ENCODE data around the gene PES1. TPM values are rescaled to one million over a fixed set of nuclear protein-coding genes. Genes with fewer than 3 reads are reported as not detected.
"Not testable (repeated sequence)": the region's sequence is repeated elsewhere in the genome, so short reads cannot be mapped to it uniquely, and the experiment has no call there.

The PES1 gene
- total RNA-seq, 4 donors from 2014 or later, result 56.3 to 72.0 (median 65.8) TPM

DNA sequence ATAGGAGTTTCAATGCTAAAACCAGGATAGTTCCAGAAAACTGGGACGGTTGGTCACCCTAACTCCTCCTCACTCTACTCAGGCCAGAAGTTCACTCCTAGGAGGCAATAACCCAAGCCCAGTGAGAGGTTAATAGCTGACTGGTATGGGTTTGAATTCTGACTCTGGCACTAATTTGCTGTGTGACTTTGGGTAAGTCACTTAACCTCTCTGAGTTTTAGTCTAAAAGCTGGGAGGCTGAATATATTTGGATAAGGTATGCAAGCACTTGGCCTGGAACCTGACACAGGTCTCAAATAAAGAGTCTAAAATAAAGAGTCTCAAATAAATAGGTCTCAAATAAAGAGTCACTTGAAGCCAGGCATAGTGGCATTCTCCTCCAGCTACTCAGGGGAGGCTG lies 39.0 kb downstream of the PES1 start:
- Histone ChIP-seq H3K9me3 (no peaks in the 10 kb centered on the region), H3K36me3 (no peaks in the 10 kb centered on the region), H3K27me3 (no peaks in the 10 kb centered on the region), H3K4me3 (no peak overlapping the region), H3K27ac (no peak overlapping the region), H3K4me1 (no peaks in the 10 kb centered on the region)
- DNase-seq (no peak), ATAC-seq (no peak)
- intact Hi-C loops (cut with DNase I; ENCODE audit: low total_unique reads) (no loop called here), in situ Hi-C loops (cut with MboI; ENCODE audit: low sequenced_read_pairs in 4 of 4) (no loop called here)
- TF ChIP-seq POLR2A (IDR thresholded peaks at IDR 0.05), result no peak
- TF ChIP-seq, protein P1, sequence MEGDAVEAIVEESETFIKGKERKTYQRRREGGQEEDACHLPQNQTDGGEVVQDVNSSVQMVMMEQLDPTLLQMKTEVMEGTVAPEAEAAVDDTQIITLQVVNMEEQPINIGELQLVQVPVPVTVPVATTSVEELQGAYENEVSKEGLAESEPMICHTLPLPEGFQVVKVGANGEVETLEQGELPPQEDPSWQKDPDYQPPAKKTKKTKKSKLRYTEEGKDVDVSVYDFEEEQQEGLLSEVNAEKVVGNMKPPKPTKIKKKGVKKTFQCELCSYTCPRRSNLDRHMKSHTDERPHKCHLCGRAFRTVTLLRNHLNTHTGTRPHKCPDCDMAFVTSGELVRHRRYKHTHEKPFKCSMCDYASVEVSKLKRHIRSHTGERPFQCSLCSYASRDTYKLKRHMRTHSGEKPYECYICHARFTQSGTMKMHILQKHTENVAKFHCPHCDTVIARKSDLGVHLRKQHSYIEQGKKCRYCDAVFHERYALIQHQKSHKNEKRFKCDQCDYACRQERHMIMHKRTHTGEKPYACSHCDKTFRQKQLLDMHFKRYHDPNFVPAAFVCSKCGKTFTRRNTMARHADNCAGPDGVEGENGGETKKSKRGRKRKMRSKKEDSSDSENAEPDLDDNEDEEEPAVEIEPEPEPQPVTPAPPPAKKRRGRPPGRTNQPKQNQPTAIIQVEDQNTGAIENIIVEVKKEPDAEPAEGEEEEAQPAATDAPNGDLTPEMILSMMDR (IDR thresholded peaks at IDR 0.05 in 4 of 5, conservative IDR thresholded peaks at IDR 0.05 in 1 of 5), result no peak

DNA sequence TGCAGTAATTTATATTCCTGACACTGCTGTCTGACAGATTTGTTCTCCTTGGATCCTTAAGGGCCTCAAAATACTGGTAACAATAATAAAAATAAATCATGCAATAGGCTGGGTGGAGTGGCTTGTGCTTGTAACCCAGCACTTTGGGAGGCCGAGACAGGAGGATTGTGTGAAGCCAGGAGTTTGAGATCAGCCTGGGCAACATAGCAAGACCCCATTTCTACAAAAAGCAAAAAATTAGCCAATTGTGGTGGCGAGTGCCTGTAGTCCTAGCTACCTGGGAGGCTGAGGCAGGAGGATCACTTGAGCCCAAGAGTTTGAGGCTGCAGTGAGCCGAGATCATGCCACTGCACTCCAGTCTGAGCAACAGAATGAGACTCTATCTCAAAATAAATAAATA lies 39.9 kb downstream of the PES1 start:
- H3K4me3 ChIP-seq; H3K4me1 ChIP-seq; H3K36me3 ChIP-seq; H3K27ac ChIP-seq; H3K27me3 ChIP-seq; ATAC-seq; H3K9me3 ChIP-seq; in situ Hi-C loops (cut with MboI; ENCODE audit: low sequenced_read_pairs in 4 of 4); DNase-seq; intact Hi-C loops (cut with DNase I; ENCODE audit: low total_unique reads): not testable (repeated sequence)

DNA sequence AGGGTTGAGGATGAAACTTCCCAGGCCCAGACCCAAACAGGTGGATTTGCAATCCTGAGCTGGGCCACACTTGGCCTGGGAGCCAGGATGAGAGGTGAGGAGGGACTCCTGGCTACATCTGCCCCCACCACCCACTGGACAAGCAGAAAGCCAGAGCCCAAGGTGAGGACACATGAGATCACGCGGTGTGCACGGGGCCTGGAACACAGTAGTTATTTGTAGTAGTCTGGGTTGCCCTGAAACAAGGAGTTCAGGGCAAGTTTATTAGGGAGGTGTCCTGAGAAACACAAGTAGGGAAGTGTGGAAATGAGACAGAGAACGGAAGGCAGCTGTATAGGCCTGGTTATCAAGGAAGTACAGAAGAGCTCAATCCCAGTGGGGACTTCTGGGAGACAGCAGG lies 44.5 kb downstream of the PES1 start:
- intact Hi-C loops (cut with DNase I; ENCODE audit: low total_unique reads), result no loop called here
- no peaks in the 10 kb centered on the region for H3K9me3 ChIP-seq
- H3K36me3 ChIP-seq, result no peaks in the 10 kb centered on the region
- H3K4me1 ChIP-seq, result no peaks in the 10 kb centered on the region
- no peak overlapping the region for H3K27ac ChIP-seq
- H3K4me3 ChIP-seq, result no peak overlapping the region
- no peak for TF ChIP-seq POLR2A (IDR thresholded peaks at IDR 0.05)
- TF ChIP-seq, protein P1 (IDR thresholded peaks at IDR 0.05 in 4 of 5, conservative IDR thresholded peaks at IDR 0.05 in 1 of 5), result no peak
- peaks cover 16 to 17% (median 17%) of the 10 kb centered on the region in 3 donors for H3K27me3 ChIP-seq
- DNase-seq (no peak), ATAC-seq (no peak)
- in situ Hi-C loops (cut with MboI; ENCODE audit: low sequenced_read_pairs in 4 of 4), result no loop called here

DNA sequence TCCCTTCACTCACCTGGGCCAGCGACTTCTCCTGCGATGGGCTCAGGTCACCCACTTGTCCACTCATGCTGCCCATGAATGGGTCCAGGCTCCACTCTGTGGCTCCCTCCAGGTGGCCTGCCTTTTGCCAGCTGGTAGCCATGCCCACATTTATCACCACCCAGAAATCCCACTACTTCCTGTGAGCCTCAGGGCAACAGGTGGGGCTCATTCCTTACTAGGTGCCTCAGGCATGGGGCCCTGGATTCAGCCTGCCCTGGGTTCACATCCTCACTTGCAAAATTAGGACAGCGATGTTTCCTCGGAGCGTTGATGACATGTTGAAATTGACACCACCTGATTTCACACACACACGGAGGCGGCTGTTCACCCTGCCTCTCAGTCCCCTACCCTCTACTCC lies 45.1 kb downstream of the PES1 start, which contains the start of gene SEC14L6:
Gene SEC14L6 (minus strand): TSS at position 126 of the 400 bp plus-strand sequence. CDS start 59 bp downstream, at position 67.
- no peak for DNase-seq
- Histone ChIP-seq H3K27me3 (peaks cover 21 to 23% (median 23%) of the 10 kb centered on the region in 3 donors), H3K27ac (no peak within 1 kb of the TSS), H3K36me3 (no peaks in the 10 kb centered on the region), H3K9me3 (no peaks in the 10 kb centered on the region), H3K4me3 (no peak within 1 kb of the TSS), H3K4me1 (no peaks in the 10 kb centered on the region)
- intact Hi-C loops (cut with DNase I; ENCODE audit: low total_unique reads) (no loop called here), in situ Hi-C loops (cut with MboI; ENCODE audit: low sequenced_read_pairs in 4 of 4) (no loop called here)
- no peak for ATAC-seq
- no peak for TF ChIP-seq POLR2A (IDR thresholded peaks at IDR 0.05)
- TF ChIP-seq, protein P1 (IDR thresholded peaks at IDR 0.05 in 4 of 5, conservative IDR thresholded peaks at IDR 0.05 in 1 of 5), result no peak

DNA sequence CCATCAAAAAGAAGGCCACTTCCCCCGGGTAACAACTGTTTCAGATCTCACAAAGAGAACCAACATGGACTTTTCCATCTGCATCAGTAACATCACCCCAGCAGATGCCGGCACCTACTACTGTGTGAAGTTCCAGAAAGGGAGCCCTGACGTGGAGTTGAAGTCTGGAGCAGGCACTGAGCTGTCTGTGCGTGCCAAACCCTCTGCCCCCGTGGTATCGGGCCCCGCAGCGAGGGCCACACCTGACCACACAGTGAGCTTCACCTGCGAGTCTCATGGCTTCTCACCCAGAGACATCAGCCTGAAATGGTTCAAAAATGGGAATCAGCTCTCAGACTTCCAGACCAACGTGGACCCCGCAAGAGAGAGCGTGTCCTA lies 48.9 kb downstream of the PES1 start:
- Histone ChIP-seq H3K9me3 (no peaks in the 10 kb centered on the region), H3K36me3 (no peaks in the 10 kb centered on the region), H3K4me3 (peak overlapping the region in 3 of 4 donors; percentile 24 to 49 (median 47)), H3K27ac (no peak overlapping the region), H3K4me1 (no peaks in the 10 kb centered on the region), H3K27me3 (peaks cover 25% of the 10 kb centered on the region in 3 donors)
- in situ Hi-C loops (cut with MboI; ENCODE audit: low sequenced_read_pairs in 4 of 4), result no loop called here
- DNase-seq (no peak), ATAC-seq (no peak)
- TF ChIP-seq POLR2A (IDR thresholded peaks at IDR 0.05), result no peak
- TF ChIP-seq, protein P1 (IDR thresholded peaks at IDR 0.05 in 4 of 5, conservative IDR thresholded peaks at IDR 0.05 in 1 of 5), result no peak
- intact Hi-C loops (cut with DNase I; ENCODE audit: low total_unique reads), result no loop called here
